HG03066 (cell line): ENCODE measurements around the gene RNF123.
A peak's percentile ranks its signal among the peaks of the same experiment; 100 is the strongest.

Source experiments
- ATAC-seq: cut with Tn5 transposase; IDR thresholded peaks from one replicate; pipeline ENCODE4 v1.9.1; 2021; ENCODE audit warnings: low read depth; ENCODE audit not compliant: unreplicated experiment

RNF123 gene

GRCh38 chr3:49700453-49701128 lies 11.2 kb downstream of the RNF123 start:
- no peak for ATAC-seq

- ATAC-seq, result no peak
These were observed 12.2 kb downstream of the RNF123 start for GRCh38 chr3:49701388-49702077.

- no peak for ATAC-seq
These were observed 13.3 kb downstream of the RNF123 start for GRCh38 chr3:49702672-49703071.

- peak; percentile 71 for ATAC-seq
These were observed 14.1 kb downstream of the RNF123 start for GRCh38 chr3:49703443-49703927.

GRCh38 chr3:49703956-49704355 lies 14.6 kb downstream of the RNF123 start:
- ATAC-seq, result no peak

GRCh38 chr3:49704629-49705028 lies 15.3 kb downstream of the RNF123 start:
- ATAC-seq, result no peak

GRCh38 chr3:49705390-49705960 lies 16.1 kb downstream of the RNF123 start:
- no peak for ATAC-seq

- no peak for ATAC-seq
These were observed 17.2 kb downstream of the RNF123 start for GRCh38 chr3:49706456-49707112.

- no peak for ATAC-seq
These were observed 17.7 kb downstream of the RNF123 start for GRCh38 chr3:49707113-49707480.

GRCh38 chr3:49709852-49710251 lies 20.5 kb downstream of the RNF123 start:
- no peak for ATAC-seq

GRCh38 chr3:49711489-49711888 lies 22.1 kb downstream of the RNF123 start:
- no peak for ATAC-seq

- ATAC-seq, result no peak
These were observed 22.8 kb downstream of the RNF123 start for GRCh38 chr3:49712166-49712565.

GRCh38 chr3:49712631-49713317 lies 23.4 kb downstream of the RNF123 start:
- ATAC-seq, result no peak

- ATAC-seq, result no peak
These were observed 24.2 kb downstream of the RNF123 start for GRCh38 chr3:49713336-49714105.

- no peak for ATAC-seq
These were observed 25.6 kb downstream of the RNF123 start for GRCh38 chr3:49714728-49715550.

GRCh38 chr3:49715611-49716121 lies 26.3 kb downstream of the RNF123 start:
- no peak for ATAC-seq

- ATAC-seq, result no peak
These were observed 26.8 kb downstream of the RNF123 start for GRCh38 chr3:49716169-49716568.

GRCh38 chr3:49716691-49717210 lies 27.4 kb downstream of the RNF123 start:
- ATAC-seq, result no peak
